NCI-H2196 treated with DMSO at 0.1 percent for 48 hours (cell line): ENCODE measurements around the gene GRIN3B.

ENCODE experiments used
- DNase-seq: peaks from one replicate; lab custom pipeline; 2025; ENCODE audit not compliant: unreplicated experiment; lab: John Stamatoyannopoulos, UW

Gene GRIN3B

DNA sequence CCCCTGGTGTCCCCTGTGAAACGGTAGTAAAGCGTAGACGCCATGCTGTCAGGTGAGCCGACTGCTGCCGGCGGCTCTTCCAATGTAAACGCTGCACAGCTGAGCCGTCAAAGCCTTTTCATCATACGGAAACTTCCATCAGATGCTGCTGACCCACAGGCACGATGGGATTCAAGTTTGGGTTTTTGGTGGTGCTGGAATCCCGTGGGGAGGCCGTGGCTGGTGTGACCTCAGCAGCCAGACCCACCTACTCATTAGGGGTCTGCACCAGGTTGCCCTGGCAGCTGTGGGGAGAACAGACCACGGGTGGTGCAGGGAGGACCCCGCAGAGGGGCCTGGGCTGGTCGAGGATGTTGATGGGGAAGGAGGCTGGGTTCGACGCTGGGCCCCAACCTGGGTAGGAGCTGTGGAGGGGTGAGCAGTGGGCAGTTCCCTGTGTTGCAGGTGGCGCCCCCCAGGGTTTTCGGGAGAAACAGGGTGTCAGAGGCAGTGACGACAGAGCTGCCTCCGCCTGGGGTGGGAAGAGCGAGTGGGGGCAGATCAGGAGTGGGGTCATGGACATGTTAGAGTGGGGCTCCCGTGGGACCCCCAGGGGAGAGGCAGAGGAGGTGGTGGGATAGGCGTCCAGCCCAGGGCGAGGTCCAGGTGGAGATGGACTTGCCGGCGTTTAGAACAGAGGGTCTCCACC is 6.6 kb downstream of the GRIN3B start:
- no peak for DNase-seq

DNA sequence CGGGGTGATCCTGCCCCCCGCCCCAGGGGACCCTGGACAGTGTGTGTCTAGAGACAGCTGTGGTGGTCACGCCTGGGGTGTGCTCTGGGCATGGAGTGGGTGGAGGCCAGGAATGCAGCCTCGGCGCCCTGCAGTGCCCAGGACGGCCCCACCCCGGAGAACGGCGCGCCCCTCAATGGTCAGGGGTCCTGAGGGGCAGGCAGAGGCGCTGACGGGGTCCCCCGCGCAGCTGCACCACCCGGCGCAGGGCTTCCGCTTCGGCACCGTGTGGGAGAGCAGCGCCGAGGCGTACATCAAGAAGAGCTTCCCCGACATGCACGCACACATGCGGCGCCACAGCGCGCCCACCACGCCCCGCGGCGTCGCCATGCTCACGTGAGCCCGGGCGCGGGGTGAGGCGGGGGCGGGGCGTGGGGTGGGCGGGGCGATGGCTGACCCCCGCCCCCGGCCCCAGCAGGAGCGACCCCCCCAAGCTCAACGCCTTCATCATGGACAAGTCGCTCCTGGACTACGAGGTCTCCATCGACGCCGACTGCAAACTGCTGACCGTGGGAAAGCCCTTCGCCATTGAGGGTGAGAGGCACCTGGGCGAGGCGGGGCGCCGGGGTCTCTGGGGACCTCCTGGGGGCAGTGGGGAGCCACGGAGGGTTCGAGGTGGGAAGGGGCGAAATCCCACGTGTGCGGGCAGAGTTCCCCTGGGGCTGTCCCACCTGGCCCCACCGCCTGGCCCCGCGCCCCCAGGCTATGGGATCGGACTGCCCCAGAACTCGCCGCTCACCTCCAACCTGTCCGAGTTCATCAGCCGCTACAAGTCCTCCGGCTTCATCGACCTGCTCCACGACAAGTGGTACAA is 7.4 kb downstream of the GRIN3B start:
- DNase-seq, result no peak

DNA sequence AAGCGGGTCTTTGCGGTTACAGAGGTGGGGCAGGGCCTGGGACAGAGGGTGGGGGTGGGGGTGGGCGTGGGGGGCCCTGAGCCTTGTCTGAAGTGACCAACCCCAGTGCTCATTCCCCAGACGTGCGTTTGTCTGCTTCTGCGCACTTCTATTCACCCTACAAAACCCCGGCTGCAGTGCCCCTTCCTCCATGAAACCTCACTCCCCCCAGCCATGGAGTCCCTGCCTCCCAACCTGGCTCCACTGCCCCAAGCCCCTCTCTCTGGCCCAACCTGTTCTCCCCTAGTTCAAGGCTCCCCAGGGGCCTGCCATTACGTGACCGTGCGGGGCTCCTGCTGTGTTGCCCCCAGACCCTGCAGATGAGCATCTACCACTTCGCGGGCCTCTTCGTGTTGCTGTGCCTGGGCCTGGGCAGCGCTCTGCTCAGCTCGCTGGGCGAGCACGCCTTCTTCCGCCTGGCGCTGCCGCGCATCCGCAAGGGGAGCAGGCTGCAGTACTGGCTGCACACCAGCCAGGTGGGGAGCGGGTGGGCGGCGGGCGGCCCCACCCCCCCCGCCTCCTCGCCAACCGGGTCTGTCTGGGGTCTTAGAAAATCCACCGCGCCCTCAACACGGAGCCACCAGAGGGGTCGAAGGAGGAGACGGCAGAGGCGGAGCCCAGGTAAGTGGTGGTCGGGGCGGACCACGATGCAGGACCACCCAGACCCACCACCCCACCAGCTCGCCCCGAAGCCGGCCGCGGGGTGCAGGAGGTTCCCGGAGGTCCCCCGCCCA is 8.2 kb downstream of the GRIN3B start:
- no peak for DNase-seq

DNA sequence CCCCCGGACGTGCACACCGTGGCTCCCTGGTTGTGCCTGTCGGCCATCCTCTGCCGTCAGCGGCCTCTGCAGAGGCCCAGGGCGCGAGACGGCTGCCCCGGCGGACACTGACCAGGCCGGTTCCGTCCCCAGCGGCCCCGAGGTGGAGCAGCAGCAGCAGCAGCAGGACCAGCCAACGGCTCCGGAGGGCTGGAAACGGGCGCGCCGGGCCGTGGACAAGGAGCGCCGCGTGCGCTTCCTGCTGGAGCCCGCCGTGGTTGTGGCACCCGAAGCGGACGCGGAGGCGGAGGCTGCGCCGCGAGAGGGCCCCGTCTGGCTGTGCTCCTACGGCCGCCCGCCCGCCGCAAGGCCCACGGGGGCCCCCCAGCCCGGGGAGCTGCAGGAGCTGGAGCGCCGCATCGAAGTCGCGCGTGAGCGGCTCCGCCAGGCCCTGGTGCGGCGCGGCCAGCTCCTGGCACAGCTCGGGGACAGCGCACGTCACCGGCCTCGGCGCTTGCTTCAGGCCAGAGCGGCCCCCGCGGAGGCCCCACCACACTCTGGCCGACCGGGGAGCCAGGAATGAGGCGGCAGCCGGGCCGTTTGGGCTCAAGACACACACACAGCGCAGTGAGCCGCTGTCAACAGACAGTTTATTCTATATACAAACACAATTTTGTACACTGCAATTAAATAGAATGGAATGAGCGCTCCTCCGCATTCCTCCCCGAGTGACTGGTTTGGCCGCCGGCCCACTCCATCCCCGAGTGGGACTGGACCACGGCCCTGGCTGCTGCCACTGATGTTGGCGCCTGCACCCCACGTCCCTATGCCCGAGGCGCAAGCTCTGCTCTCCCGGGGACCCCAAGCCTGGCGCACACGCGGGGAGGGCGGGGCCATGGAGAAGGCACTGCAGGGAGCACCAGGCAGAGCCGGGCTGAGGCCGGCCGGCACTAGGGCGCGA is 9.1 kb downstream of the GRIN3B start:
- DNase-seq, result no peak

DNA sequence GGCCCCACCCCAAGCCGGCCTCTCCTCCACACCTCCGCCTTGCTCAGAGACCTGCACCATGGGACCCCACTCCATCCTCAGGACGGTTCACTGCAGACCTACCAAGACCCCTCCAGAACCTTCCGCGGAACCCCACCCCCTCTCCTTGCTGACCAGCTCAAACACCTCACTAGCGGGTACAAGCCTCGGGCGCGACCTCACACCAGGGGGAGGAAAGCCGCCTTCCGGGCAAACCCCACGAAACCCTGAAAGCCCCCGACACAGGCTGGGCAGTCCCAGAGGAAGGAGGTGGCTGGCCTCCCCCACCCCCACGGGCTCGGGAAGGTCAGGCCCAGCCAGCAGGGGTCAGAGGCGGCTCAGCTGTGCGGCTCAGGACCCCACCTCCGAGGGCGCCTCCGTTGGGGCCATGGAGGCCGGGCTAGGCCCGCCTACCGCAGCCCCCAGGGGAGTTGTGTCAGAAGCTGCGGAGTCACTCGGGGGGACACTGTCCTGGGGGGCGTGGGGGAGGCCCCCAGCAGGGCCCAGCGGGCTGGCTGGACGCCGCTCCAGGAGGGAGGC is 9.8 kb downstream of the GRIN3B start:
- no peak for DNase-seq

DNA sequence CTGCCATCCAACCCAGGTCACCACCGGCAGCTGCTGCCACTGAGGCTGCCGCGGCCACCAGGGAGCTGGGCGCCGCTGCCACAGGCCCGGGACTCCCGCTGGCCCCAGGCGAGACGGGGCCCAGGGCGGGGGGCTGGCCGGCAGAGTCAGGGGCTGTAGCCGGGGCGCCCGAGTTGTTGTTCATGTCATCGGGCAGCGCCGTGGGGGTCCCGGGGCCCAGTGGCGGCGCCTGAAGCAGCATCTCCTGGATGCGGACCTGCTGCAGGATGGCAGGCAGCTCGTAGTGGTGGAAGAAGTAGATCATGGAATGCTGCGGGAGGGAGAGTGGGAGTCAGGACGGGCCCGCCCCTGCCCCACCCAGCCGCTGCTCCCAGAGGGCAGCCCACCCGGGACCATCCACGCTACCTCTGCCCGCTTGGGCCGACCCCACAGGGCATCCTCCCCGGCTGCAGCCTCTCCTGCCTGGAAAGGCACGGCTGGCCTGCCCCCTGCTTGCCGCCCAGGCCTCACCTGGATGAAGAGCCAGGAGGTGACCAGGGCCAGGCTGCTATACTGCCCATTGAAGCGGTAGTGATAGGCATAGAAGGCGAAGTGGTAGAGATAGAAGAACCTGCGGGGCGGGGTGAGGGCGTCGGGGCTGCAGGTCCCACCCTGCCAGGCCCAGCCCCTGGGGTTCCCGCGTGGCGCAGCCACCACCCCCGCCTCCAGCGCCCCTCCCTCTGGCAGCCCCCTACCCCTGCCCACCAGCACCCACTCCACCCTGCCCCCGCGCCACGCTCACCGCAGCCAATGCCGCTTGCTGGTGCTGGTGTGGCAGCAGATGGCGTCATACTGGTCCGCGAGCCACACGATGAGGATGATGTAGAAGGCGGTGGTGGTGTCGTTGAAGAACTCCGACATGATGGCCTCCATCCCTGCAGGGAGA is 10.6 kb downstream of the GRIN3B start:
- DNase-seq, result no peak

DNA sequence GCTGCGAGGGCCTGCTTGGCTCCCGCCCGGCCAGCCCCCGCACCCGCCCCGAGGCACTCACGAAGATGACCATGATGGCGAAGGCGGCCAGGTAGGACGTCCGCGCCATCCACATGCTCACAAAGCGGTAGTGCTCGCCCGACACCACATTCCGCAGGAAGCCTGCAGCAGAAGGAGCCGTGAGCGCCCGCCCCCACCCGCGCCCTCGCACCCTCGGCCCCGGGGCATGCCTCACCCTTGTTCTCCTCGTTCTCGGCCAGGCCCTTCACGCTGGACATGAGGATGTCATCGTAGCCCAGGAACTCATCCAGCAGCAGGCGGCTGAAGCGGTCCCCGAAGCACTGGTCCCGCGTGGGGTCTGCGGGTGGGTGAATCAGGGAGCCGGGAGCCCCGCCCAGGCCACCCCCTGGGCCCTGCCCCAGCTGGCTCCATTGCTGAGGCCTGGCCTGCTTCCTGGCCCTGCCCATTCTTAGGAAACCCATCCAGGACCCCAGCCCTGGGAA is 11.7 kb downstream of the GRIN3B start:
- DNase-seq, result no peak

DNA sequence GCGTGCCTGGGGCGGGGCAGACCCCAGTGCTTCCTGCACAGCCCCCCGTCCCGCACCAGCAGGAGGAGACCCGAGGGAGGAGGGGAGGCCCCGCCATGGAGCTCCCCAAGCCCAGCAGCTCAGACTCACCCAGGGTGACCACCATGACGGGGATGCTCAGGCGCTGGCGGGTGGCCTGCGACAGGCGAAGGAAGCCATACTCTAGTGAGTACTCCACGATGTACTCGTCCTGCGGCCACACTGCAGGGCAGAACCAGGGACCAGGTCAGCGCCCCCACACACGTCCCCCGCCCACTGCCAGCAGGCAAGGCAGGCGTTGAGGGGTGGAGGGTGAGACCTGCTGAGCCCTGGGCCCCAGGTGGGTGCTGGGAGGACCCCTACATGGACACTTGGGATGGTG is 12.1 kb downstream of the GRIN3B start:
- no peak for DNase-seq

DNA sequence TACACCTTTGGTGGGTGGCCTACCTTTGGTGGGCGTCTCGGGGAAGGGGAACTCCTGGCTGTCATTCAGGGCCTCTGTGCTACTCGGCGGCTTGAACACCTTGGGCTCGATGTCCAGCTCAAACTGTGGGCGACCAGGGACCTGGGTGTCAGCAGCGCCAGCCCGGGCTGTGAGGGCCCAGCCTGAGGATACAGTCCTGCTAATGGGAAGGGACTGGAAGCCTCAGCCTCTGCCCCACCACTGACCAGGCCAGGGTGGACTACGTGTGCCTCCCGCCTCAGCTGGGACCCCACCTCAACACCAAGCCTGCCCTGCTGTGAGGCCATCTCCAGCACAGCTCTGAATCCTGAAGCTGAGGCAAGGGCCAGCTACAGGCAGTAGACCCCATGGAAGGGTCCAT is 13.0 kb downstream of the GRIN3B start:
- DNase-seq, result no peak

DNA sequence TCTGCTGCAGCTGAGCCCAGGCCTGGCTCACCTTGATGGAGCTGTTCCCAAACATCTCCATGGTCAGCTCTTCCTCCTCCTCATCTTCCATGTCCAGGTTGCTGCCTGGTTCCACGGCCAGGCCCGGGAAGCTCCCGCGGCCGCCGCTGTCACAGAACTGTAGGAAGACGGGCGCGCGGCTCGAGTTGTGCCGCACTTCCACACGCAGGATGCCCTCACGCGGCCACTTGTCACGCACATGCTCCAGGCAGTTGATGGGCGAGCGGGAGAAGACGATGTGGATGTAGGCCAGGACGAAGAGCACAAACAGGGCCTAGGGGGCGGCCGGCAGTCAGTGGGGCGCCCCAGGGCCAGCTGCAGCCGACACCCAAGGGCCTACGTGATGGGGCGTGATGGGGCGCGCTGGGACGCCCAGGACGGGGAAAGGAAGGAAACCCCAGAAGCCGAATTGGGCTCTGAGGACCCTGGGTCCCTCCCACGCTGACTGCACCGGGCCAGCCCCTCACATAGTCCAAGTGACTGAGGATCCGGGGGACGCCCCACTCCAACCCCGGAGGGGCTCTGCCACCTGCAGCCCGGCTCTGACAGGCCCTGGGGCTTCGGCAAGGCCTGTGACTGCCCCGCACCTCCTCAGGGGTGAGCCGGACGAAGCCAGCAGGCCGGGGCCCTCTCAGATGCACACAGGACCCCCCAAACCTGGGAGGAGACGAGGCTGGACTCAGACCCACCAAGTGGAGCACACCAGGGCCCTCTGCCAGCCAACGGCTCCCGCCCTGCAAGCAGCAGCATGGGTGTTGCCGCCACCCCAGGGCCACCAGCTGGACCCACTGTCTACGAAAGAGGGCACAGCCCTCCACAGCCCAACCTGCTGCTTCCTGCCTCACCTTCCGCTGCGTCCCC is 14.2 kb downstream of the GRIN3B start:
- no peak for DNase-seq

DNA sequence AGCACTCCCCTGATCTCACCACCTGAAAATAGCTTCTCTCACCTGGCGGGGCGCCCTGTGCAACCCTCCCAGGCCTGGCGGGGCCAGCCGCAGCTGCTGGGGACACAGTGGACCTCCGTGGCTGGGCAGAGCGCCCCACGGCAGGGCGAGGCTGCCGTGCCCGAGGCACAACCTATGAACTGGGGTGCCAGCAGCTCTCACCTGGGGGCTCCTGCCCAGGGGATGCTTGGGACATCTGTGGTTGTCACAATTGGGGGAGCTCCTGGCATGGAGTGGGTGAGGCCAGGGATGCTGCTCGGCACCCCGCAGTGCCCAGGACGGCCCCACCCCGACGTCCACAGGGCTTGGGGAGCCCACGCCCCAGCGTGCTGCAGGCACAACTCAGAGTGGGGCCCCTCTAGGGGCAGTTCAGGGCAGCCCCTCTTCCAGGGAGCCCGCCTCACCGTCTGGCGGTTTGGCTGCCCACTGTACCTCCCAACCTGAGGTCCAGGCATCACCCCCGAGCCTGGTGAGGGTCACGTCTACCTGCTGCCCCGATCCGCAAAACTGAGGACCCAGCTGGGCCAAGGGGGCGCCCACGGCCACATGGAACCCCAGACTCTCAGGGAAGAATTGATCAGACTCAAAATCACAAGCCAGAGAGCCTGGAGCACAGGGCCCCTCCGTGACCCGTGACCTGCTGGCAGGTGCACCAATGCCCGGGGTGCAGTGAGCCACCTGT is 15.0 kb downstream of the GRIN3B start:
- DNase-seq, result no peak

DNA sequence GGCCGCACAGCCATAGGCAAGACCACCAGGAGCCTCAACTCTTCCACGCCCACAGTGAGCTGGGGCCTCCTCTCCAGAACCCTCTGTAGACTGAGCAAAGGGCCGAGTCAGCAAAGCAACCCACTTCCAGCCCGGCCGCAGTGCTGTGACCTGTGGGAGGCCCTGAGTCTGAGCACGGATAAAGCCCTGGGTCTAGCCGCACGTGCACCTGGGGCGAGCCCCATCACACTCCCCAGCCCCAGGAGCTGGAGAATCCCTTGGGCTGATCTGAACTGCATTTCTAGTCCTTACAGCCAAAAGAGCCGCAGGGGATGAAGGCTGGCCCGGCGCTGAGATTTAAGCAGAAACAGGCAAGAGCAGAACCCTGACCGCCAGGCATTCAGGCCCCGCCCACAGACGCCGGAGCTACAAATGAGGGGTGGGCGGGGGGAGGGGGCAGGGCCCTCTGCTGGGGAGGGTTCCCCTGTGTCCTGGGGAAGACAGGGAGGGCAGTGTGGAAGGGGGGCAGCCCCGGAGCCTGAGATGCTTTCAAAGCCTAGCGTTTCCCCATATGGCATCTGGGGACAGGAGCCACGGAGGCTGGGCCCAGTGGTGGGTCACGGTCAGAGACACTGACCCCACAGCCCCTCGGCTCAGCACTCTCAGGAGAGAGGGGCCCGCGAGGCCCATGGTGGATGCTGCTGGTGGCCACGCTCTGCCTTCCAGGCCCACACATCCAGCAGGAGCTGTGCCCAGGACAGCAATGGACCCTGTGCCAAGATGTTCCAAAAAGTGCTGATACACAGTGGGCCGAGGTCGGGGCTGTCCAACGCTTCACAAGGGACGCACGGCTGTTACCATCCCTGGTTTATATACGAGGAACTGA is 15.8 kb downstream of the GRIN3B start:
- no peak for DNase-seq

DNA sequence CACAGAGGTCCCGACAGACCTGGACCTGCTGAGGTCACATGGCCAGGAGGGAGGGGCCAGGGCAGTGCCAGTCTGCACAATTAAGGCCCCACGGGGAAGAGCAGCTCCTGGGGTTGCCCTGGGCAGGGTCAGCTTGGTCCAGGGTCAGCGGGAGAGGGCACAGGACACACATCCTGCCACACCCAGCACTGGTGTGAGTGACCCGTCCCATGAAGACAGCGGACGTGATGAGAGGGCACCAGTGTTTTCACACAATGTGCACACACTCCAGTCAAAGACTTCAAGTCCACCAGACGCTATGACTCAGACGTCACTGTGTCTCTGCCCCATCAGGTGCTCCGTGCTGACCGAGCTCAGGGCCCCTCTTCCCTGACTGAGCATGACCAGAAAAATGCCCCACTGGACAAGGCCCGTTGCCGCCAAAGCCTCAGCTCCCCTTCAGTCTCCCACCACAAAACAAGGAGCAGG is 16.5 kb downstream of the GRIN3B start:
- DNase-seq, result no peak

DNA sequence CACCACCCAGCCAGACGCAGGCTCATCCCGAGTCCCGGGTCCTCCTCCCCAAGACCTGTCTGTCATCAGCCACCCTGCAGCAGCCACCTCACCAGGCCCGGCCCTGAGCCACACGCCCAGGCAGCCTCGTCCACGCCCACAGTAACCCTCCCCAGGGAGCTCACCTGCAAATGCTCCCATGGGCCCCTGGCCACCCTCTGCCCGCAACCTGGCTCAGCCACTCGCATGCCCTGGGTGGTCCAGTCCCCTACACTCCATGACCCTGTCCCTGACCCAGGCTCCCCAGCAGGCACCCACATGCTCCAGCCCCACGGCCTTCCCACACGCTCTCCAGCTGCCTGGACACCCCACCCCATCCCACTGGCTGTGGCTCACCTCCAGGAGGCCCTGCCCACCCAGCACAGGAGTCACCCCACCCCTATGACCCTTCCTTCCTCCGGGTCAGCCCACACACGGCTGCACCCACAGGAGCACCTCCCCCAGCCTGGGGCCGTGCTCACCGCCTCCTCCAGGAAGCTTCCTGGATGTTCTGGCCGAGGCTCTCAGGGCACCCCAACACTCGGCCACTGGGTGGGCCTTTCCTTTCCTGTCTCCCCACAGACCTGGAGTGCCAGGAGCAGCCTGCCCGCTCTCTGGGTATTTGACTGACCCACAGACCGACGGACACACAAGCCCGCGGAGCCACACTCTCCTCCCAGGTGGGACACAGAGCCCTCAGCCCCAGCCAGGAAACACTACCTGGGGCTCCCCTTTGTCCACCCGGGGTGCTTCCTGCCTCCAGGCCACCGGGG is 17.1 kb downstream of the GRIN3B start:
- no peak for DNase-seq

DNA sequence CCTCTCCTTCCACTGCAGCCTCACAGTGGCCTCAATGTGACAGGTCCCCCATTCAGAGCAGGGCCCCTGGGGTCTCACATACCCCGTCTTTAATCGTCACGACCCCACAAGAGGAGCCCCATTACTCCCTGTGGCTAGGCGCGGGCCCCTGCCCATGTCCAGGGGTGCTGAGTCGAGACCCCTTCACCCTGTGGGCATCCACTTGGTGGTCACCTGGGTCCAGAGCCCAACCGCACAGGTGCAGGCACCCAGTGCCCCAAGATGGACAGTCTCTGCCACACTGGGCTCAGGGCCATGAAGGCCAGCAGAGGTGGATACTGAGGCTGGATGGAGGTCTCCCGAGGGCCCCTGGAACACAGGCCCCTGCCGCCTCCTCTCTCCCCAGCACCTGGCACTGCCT is 17.7 kb downstream of the GRIN3B start:
- DNase-seq, result no peak

DNA sequence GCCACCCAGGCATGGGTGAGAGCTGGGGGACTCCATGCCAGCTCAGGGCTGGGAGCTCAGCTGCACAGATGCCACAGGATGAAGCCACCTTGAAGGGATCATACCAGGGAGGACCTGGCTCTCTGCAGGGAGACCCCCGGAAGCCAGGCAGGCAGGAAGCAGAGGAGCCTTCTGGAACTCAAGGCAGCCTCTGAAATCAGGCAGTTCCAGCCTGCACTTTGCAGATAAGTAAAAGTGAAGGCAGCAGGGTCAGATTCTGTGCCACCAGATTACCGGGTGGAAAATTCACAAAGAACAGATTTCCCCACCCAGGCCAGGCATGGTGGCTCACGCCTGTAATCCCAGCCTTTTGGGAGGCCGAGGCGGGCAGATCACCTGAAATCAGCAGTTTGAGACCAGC is 18.2 kb downstream of the GRIN3B start:
- no peak for DNase-seq
